Measurements from ENCODE around the gene XIRP1.

DNA sequence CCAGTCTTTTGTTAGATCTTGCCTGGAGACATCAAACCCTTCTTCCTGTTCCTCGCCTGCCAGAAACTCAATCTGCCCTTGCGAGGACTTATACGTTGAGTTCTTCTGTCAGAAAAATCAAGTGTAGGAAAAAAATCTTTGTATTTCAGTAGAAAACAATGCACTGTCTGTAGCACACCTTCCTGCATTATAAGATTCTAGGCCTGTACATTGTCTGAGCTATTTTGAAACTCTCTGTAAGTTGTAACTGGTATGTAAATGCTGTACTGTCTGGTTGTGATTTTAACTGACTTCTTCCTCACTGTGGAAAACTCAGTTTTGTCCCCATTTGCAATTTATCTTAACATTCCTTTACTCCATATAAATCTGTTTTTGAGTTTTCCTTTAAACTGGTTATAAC is 17.7 kb upstream of the XIRP1 start:
- TF ChIP-seq, protein P1, sequence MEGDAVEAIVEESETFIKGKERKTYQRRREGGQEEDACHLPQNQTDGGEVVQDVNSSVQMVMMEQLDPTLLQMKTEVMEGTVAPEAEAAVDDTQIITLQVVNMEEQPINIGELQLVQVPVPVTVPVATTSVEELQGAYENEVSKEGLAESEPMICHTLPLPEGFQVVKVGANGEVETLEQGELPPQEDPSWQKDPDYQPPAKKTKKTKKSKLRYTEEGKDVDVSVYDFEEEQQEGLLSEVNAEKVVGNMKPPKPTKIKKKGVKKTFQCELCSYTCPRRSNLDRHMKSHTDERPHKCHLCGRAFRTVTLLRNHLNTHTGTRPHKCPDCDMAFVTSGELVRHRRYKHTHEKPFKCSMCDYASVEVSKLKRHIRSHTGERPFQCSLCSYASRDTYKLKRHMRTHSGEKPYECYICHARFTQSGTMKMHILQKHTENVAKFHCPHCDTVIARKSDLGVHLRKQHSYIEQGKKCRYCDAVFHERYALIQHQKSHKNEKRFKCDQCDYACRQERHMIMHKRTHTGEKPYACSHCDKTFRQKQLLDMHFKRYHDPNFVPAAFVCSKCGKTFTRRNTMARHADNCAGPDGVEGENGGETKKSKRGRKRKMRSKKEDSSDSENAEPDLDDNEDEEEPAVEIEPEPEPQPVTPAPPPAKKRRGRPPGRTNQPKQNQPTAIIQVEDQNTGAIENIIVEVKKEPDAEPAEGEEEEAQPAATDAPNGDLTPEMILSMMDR (IDR thresholded peaks at IDR 0.05; ENCODE audit: low read length): no peak
- TF ChIP-seq EZH2phosphoT487 (IDR thresholded peaks at IDR 0.05; ENCODE audit: low read length): no peak

Measured in MM.1S (cell line).